H1 (cell line): ENCODE results near the gene PEX3. TPM values are rescaled to one million over a fixed set of nuclear protein-coding genes. Genes with fewer than 3 reads are reported as not detected.

ENCODE experiments used
- CTCF ChIA-PET: fragments of 300-600 bp; sonication (Branson Sonifier 250); formaldehyde crosslinking; loops from one replicate; lab custom pipeline; 2021; ENCODE audit not compliant: partially characterized antibody; lab: Charles Lee
- POLR2A ChIA-PET: fragments of 300-600 bp; sonication (Branson Sonifier 250); formaldehyde crosslinking; loops from one replicate; lab custom pipeline; 2021; ENCODE audit warnings: inconsistent platforms; ENCODE audit not compliant: partially characterized antibody; lab: Charles Lee
- DNase-seq, 2 experiments: peaks; one replicate each; pipeline versions ENCODE4 v3.0.0 to v3.0.0-alpha.2; 2010 to 2022; ENCODE audit warnings: low spot score in 2 of 2, low read depth in 1 of 2, mixed read lengths in 1 of 2
- FAIRE-seq: peaks from 2 replicates; lab custom pipeline; 2011; peaks lifted over from hg19 to GRCh38; lab: Jason Lieb, UNC
- H2AFZ ChIP-seq: 2 replicates; pipeline ENCODE4 v1.8.1; 2012; ENCODE audit warnings: low read length, inconsistent platforms
- H2AK5ac ChIP-seq: 2 replicates; pipeline ENCODE4 v1.6.1; 2013; ENCODE audit warnings: low read depth, low read length
- H2BK120ac ChIP-seq: replicated peaks from 2 replicates; pipeline ENCODE3; 2013; ENCODE audit warnings: low read depth, low read length, inconsistent platforms
- H2BK12ac ChIP-seq: 2 replicates; pipeline ENCODE4 v1.6.1; 2013; ENCODE audit warnings: low read depth, low read length
- H2BK15ac ChIP-seq: 2 replicates; pipeline ENCODE4 v1.6.1; 2013; ENCODE audit warnings: low read length
- H2BK20ac ChIP-seq: 2 replicates; pipeline ENCODE4 v1.6.1; 2013; ENCODE audit warnings: low read length
- H2BK5ac ChIP-seq: 2 replicates; pipeline ENCODE4 v1.6.1; 2013; ENCODE audit warnings: low read depth, low read length
- H3K14ac ChIP-seq: 2 replicates; pipeline ENCODE4 v1.6.1; 2013; ENCODE audit warnings: inconsistent platforms; ENCODE audit not compliant: insufficient read length
- H3K18ac ChIP-seq: 2 replicates; pipeline ENCODE4 v1.6.1; 2013; ENCODE audit warnings: low read length; ENCODE audit errors: extremely low read depth
- H3K23ac ChIP-seq: 2 replicates; pipeline ENCODE4 v1.6.1; 2013; ENCODE audit warnings: inconsistent platforms; ENCODE audit not compliant: insufficient read length
- H3K23me2 ChIP-seq: 2 replicates; pipeline ENCODE4 v1.6.1; 2013; ENCODE audit warnings: low read depth, low read length
- H3K27ac ChIP-seq: 2 replicates; pipeline ENCODE4 v1.6.1; 2011; ENCODE audit warnings: low read depth, low read length, inconsistent platforms
- H3K27me3 ChIP-seq, 4 experiments: replicated peaks in 1 of 4; 1 replicate in 1 of 4; 2 replicates in 3 of 4; pipeline versions ENCODE4 v1.6.1 to v1.8.1; 2011 to 2013; ENCODE audit warnings: low read length in 3 of 4, mild to moderate bottlenecking in 3 of 4, inconsistent platforms in 2 of 4, mixed read lengths in 2 of 4, moderate library complexity in 1 of 4; ENCODE audit not compliant: control insufficient read depth in 3 of 4, insufficient read depth in 3 of 4; ENCODE audit errors: extremely low read depth in 1 of 4
- H3K36me3 ChIP-seq, 4 experiments: 2 replicates each; pipeline versions ENCODE4 v1.6.1 to v1.8.1; 2011 to 2013; ENCODE audit warnings: mild to moderate bottlenecking in 4 of 4, low read length in 3 of 4, moderate library complexity in 2 of 4, control low read depth in 1 of 4, inconsistent platforms in 1 of 4; ENCODE audit not compliant: insufficient read depth in 4 of 4, control insufficient read depth in 2 of 4
- H3K4ac ChIP-seq: replicated peaks from 2 replicates; pipeline ENCODE3; 2013; ENCODE audit warnings: low read length, low read depth, mixed read lengths, inconsistent platforms; ENCODE audit not compliant: insufficient read length
- H3K4me1 ChIP-seq, 4 experiments: replicated peaks in 1 of 4; 1 replicate in 1 of 4; 2 replicates in 3 of 4; pipeline versions ENCODE4 v1.6.1 to v1.8.1; 2011 to 2013; ENCODE audit warnings: low read length in 3 of 4, inconsistent platforms in 2 of 4, mixed read lengths in 1 of 4; ENCODE audit not compliant: insufficient read depth in 4 of 4, control insufficient read depth in 3 of 4
- H3K4me2 ChIP-seq, 2 experiments: 2 replicates each; pipeline versions ENCODE4 v1.6.1 to v1.8.1; 2011 to 2013; ENCODE audit warnings: low read depth in 2 of 2, low read length in 2 of 2, control low read depth in 1 of 2, inconsistent platforms in 1 of 2, mild to moderate bottlenecking in 1 of 2; ENCODE audit not compliant: insufficient read depth in 1 of 2
- H3K4me3 ChIP-seq, 4 experiments: fragments of 200-600, 300-600 bp in 1 of 4; sonication (generic), shearing (Covaris generic), sonication (Bioruptor Twin) in 1 of 4; 2 replicates each; pipeline versions ENCODE4 v1.5.1 to v1.8.1; 2011 to 2016; ENCODE audit warnings: low read length in 4 of 4, low read depth in 3 of 4, control low read depth in 2 of 4, inconsistent platforms in 2 of 4, mild to moderate bottlenecking in 2 of 4, mixed read lengths in 1 of 4, moderate library complexity in 1 of 4; ENCODE audit not compliant: insufficient read depth in 2 of 4; ENCODE audit errors: extremely low read depth in 1 of 4
- H3K56ac ChIP-seq: replicated peaks from 2 replicates; pipeline ENCODE3; 2013; ENCODE audit warnings: low read depth, mild to moderate bottlenecking, mixed read lengths, low read length, inconsistent platforms; ENCODE audit not compliant: insufficient read length
- H3K79me1 ChIP-seq: 2 replicates; pipeline ENCODE4 v1.6.1; 2013; ENCODE audit warnings: low read depth, low read length, control low read depth
- H3K79me2 ChIP-seq, 2 experiments: 2 replicates each; pipeline versions ENCODE4 v1.6.1 to v1.8.1; 2012 to 2013; ENCODE audit warnings: low read length in 2 of 2, mild to moderate bottlenecking in 2 of 2, inconsistent platforms in 1 of 2; ENCODE audit not compliant: insufficient read depth in 2 of 2, control insufficient read depth in 1 of 2
- H3K9ac ChIP-seq, 4 experiments: replicated peaks in 1 of 4; 1 replicate in 1 of 4; 2 replicates in 3 of 4; pipeline versions ENCODE4 v1.6.1 to v1.8.1; 2011 to 2013; ENCODE audit warnings: low read depth in 3 of 4, low read length in 3 of 4, control low read depth in 2 of 4, mild to moderate bottlenecking in 2 of 4, moderate library complexity in 2 of 4, inconsistent platforms in 1 of 4; ENCODE audit errors: extremely low read depth in 1 of 4
- H3K9me3 ChIP-seq, 2 experiments: 2 replicates each; pipeline versions ENCODE4 v1.6.1 to v1.8.1; 2012 to 2013; ENCODE audit warnings: mild to moderate bottlenecking in 2 of 2, moderate library complexity in 2 of 2, control low read depth in 1 of 2, inconsistent platforms in 1 of 2, low read depth in 1 of 2, low read length in 1 of 2, mixed read lengths in 1 of 2; ENCODE audit not compliant: insufficient read depth in 2 of 2
- H4K20me1 ChIP-seq, 2 experiments: replicated peaks in 1 of 2; 2 replicates each; pipeline versions ENCODE3 to v1.8.1; 2011 to 2013; ENCODE audit warnings: inconsistent platforms in 2 of 2, low read length in 2 of 2, mild to moderate bottlenecking in 1 of 2; ENCODE audit not compliant: insufficient read depth in 2 of 2, control insufficient read depth in 1 of 2
- H4K5ac ChIP-seq: 2 replicates; pipeline ENCODE4 v1.6.1; 2013; ENCODE audit warnings: low read length, low read depth, mixed read lengths, inconsistent platforms; ENCODE audit not compliant: insufficient read length
- H4K8ac ChIP-seq: 2 replicates; pipeline ENCODE4 v1.8.0; 2013; ENCODE audit warnings: mild to moderate bottlenecking, moderate library complexity, low read length, inconsistent platforms; ENCODE audit not compliant: insufficient read depth; ENCODE audit errors: extremely low read depth
- H4K91ac ChIP-seq: replicated peaks from 2 replicates; pipeline ENCODE3; 2013; ENCODE audit warnings: low read length, mixed read lengths, inconsistent platforms; ENCODE audit not compliant: insufficient read length
- ATF2 ChIP-seq: IDR thresholded peaks from 2 replicates; pipeline ENCODE4 v1.6.1; 2012; ENCODE audit warnings: low read length, inconsistent platforms
- CREB1 ChIP-seq: IDR thresholded peaks from 2 replicates; pipeline ENCODE4 v1.6.1; 2012; ENCODE audit warnings: inconsistent platforms
- JUND ChIP-seq: IDR thresholded peaks from 2 replicates; pipeline ENCODE4 v1.6.1; 2011; ENCODE audit warnings: mild to moderate bottlenecking, improper control_type of control experiment, low read length
- MAX ChIP-seq: IDR thresholded peaks from 2 replicates; pipeline ENCODE4 v1.6.1; 2012; ENCODE audit warnings: inconsistent platforms
- NRF1 ChIP-seq: IDR thresholded peaks from 2 replicates; pipeline ENCODE4 v1.6.1; 2011; ENCODE audit warnings: mild to moderate bottlenecking, low read depth, low read length, improper control_type of control experiment
- RAD21 ChIP-seq, 2 experiments: IDR thresholded peaks in 1 of 2; conservative IDR thresholded peaks in 1 of 2; 2 replicates each; pipeline ENCODE4 v1.6.1; 2011; ENCODE audit warnings: low read depth in 2 of 2, low read length in 2 of 2, improper control_type of control experiment in 1 of 2, inconsistent platforms in 1 of 2, mild to moderate bottlenecking in 1 of 2, moderate library complexity in 1 of 2
- SIN3A ChIP-seq, 2 experiments: IDR thresholded peaks in 1 of 2; conservative IDR thresholded peaks in 1 of 2; 2 replicates each; pipeline ENCODE4 v1.6.1; 2011 to 2012; ENCODE audit warnings: low read length in 2 of 2, improper control_type of control experiment in 1 of 2, low read depth in 1 of 2, mild to moderate bottlenecking in 1 of 2
- SP1 ChIP-seq: IDR thresholded peaks from 2 replicates; pipeline ENCODE4 v1.6.1; 2011; ENCODE audit warnings: low read depth, low read length
- SP4 ChIP-seq: IDR thresholded peaks from 2 replicates; pipeline ENCODE4 v1.6.1; 2012; ENCODE audit warnings: low read length, inconsistent platforms
- TCF12 ChIP-seq: IDR thresholded peaks from 2 replicates; pipeline ENCODE4 v1.6.1; 2011; ENCODE audit warnings: low read depth, mild to moderate bottlenecking, low read length
- YY1 ChIP-seq: IDR thresholded peaks from 2 replicates; pipeline ENCODE4 v1.6.1; 2011; ENCODE audit warnings: low read depth, mild to moderate bottlenecking, low read length
- ZNF274 ChIP-seq: IDR thresholded peaks from 2 replicates; pipeline ENCODE4 v1.7.0; 2012; ENCODE audit warnings: low read length, borderline replicate concordance; ENCODE audit errors: extremely low read depth
- WGBS, 2 experiments: shearing (Covaris generic) in 1 of 2; methylation state at CpG; one replicate each; pipeline versions ENCODE4 v1.1.6 to v1.1.7; 2013 to 2015; ENCODE audit warnings: low lambda C conversion rate in 2 of 2, mixed read lengths in 2 of 2, inconsistent platforms in 1 of 2, low coverage in 1 of 2, missing lambda C conversion rate in 1 of 2; ENCODE audit not compliant: insufficient replicate concordance in 2 of 2, insufficient coverage in 1 of 2, insufficient read length in 1 of 2; ENCODE audit errors: extremely low coverage in 1 of 2, missing lambda C conversion rate in 1 of 2; 5-methylcytosine and 5-hydroxymethylcytosine counted together
- polyA plus RNA-seq, 7 experiments: library from polyadenylated mRNA; depleted of rRNA in 3 of 7; stranded (reverse) in 5 of 7; unstranded in 2 of 7; fragments of >200 nt in 5 of 7; fragments of 200-250 nt in 2 of 7; gene quantifications; 1 replicate in 5 of 7; 2 replicates in 1 of 7; 4 replicates in 1 of 7; pipeline versions ENCODE4 v1.2.1 to v1.2.3, GENCODE V29; 2011 to 2013; ENCODE audit warnings: missing spikeins in 2 of 7, mixed read lengths in 2 of 7
- total RNA-seq: library from RNA; stranded (reverse); fragmentation: NEBNext Ultra II Directional; extraction: Animal tissue kit (Norgen Biotek cat#: 25700); gene quantifications from 2 replicates; pipeline ENCODE4 v1.2.1, GENCODE V29; 2021

The PEX3 gene
- total and polyA plus RNA-seq, 2 of the 8 experiments (the other 6 are each of a cell fraction or from before 2014, with no cell fraction given) = 8.0 to 16.8 TPM

GRCh38 chr6:143506199-143506598 is 55.6 kb downstream of the PEX3 start:
- POLR2A ChIA-PET = interaction anchor here (0.7 to 2.1 kb wide), 4 partner anchors 10 to 78 kb away, joined by 4 to 6 read pairs (median 4); no protein-coding TSS in a partner anchor
- no peak for FAIRE-seq
- no peak for TF ChIP-seq MAX
- TF ChIP-seq SIN3A (conservative IDR thresholded peaks at IDR 0.05 in 1 of 2, IDR thresholded peaks at IDR 0.05 in 1 of 2; ENCODE audit: low read depth in 1 of 2, low read length in 2 of 2) = no peak
- no peak for TF ChIP-seq CREB1
- TF ChIP-seq TCF12 = no peak
- no peak for TF ChIP-seq ZNF274
- TF ChIP-seq RAD21 (IDR thresholded peaks at IDR 0.05 in 1 of 2, conservative IDR thresholded peaks at IDR 0.05 in 1 of 2; ENCODE audit: low read depth in 2 of 2, low read length in 2 of 2) = no peak
- no peak for TF ChIP-seq SP4
- TF ChIP-seq JUND = no peak
- TF ChIP-seq SP1 = no peak
- TF ChIP-seq NRF1 = no peak
- TF ChIP-seq ATF2 = no peak
- TF ChIP-seq YY1 = no peak

More at GRCh38 chr6:143506199-143506598, 55.6 kb downstream of the PEX3 start:
- WGBS, 2 experiments = 91% methylated on average over 5 of the region's 6 CpGs; no CpG with 5 or more reads in 1 of the 2 experiments
- Histone ChIP-seq H2BK120ac (no peak overlapping the region), H3K27me3 (no peaks in the 10 kb centered on the region), H3K79me1 (no peaks in the 10 kb centered on the region; the same call in 1 of the 2 replicates), H2BK5ac (no peak overlapping the region), H4K8ac (no peak overlapping the region), H4K91ac (no peak overlapping the region), H3K4me2 (no peak overlapping the region), H3K18ac (no peak overlapping the region), H3K9me3 (no peaks in the 10 kb centered on the region), H4K20me1 (peaks cover 2% of the 10 kb centered on the region in 2 experiments), H3K56ac (no peak overlapping the region), H4K5ac (no peak overlapping the region), H3K23me2 (peaks cover 6% of the 10 kb centered on the region), H3K27ac (no peak overlapping the region), H3K14ac (no peak overlapping the region), H3K79me2 (peaks cover 0 to 18% of the 10 kb centered on the region in 2 experiments; a peak in 2 of 4 replicates), H2AFZ (no peak overlapping the region), H3K9ac (no peak overlapping the region), H2BK20ac (no peak overlapping the region), H3K4me3 (no peak overlapping the region), H2BK12ac (no peak overlapping the region), H3K23ac (no peak overlapping the region), H3K4me1 (peaks cover 0 to 2% (median 1%) of the 10 kb centered on the region in 4 experiments; a peak in 3 of 7 replicates), H3K4ac (no peak overlapping the region), H3K36me3 (peaks cover 2 to 43% (median 17%) of the 10 kb centered on the region in 4 experiments; a peak in 5 of 8 replicates), H2AK5ac (no peak overlapping the region), H2BK15ac (no peak overlapping the region)
- CTCF ChIA-PET = interaction anchor here (1.0 to 1.5 kb wide), 2 partner anchors 9 to 52 kb away, joined by 3 to 4 read pairs; no protein-coding TSS in a partner anchor
- no peak for DNase-seq
